Measurements from ENCODE around the gene PPIH.

DNA sequence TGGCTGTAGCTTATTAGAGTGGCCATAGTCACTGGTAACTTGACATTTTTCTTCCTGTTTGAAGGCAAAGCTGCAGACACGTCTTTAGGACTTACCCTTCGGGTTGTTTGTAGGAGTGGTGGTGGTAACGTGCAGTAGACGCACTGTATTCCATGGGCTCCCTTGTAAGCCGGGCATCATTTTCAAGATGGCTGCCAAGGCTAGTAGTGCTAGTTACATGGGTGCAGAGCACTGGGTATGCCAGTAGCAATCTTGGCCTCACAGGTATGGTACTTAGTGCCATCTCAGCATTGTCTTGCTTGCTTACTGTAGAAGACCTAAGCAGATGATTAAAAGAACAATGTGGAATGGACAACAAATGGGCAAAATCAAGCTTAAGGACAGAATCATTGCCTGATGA, 25.9 kb downstream of the PPIH start:
- TF ChIP-seq, protein P1, sequence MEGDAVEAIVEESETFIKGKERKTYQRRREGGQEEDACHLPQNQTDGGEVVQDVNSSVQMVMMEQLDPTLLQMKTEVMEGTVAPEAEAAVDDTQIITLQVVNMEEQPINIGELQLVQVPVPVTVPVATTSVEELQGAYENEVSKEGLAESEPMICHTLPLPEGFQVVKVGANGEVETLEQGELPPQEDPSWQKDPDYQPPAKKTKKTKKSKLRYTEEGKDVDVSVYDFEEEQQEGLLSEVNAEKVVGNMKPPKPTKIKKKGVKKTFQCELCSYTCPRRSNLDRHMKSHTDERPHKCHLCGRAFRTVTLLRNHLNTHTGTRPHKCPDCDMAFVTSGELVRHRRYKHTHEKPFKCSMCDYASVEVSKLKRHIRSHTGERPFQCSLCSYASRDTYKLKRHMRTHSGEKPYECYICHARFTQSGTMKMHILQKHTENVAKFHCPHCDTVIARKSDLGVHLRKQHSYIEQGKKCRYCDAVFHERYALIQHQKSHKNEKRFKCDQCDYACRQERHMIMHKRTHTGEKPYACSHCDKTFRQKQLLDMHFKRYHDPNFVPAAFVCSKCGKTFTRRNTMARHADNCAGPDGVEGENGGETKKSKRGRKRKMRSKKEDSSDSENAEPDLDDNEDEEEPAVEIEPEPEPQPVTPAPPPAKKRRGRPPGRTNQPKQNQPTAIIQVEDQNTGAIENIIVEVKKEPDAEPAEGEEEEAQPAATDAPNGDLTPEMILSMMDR (conservative IDR thresholded peaks at IDR 0.05), result no peak
- TF ChIP-seq EZH2 (IDR thresholded peaks at IDR 0.05; ENCODE audit: low read depth), result no peak
